A172 (cell line): ENCODE data around the gene ACSM6. TPM values are rescaled to one million over a fixed set of nuclear protein-coding genes. Genes with fewer than 3 reads are reported as not detected.
"Not testable (repeated sequence)": the region's sequence is repeated elsewhere in the genome, so short reads cannot be mapped to it uniquely, and the experiment has no call there.

Source experiments
- DNase-seq: peaks from one replicate; pipeline ENCODE4 v3.0.0-alpha.2; 2015; ENCODE audit warnings: low spot score
- total RNA-seq: library from RNA; depleted of rRNA; stranded (reverse); fragments of >200 nt; shearing (Covaris generic); gene quantifications from 2 replicates; pipeline ENCODE4 v1.2.3, GENCODE V29; 2014; rRNA removed

The ACSM6 gene, protein sequence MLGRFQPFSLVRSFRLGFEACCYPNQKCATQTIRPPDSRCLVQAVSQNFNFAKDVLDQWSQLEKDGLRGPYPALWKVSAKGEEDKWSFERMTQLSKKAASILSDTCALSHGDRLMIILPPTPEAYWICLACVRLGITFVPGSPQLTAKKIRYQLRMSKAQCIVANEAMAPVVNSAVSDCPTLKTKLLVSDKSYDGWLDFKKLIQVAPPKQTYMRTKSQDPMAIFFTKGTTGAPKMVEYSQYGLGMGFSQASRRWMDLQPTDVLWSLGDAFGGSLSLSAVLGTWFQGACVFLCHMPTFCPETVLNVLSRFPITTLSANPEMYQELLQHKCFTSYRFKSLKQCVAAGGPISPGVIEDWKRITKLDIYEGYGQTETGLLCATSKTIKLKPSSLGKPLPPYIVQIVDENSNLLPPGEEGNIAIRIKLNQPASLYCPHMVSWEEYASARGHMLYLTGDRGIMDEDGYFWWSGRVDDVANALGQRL
- 0.12 TPM in 1 of 2 replicates, not detected in the other for total RNA-seq

DNA sequence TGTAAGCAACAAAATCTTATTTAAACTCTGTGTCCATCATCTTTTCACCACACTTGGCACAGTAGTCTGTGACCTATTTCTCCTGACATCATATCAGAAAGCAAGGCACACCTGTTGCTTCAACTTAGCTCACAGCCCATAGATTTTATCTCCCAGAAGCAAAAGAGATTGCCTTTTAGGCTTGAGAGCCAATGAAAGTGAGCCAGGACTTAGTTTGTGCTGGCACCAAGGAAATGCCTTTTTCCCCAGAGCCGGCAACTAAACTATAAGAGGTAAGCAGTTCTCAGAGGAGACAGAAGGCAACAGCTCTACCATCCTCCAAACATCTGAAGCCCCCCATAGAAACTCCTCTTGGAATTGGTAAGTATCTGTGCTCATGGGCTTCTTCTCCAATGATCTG, at the start of gene ACSM6:
Gene ACSM6 (plus strand): TSS at position 295 of the 400 bp plus-strand sequence. CDS start 248 bp downstream, outside the sequence.
- no peak for DNase-seq

DNA sequence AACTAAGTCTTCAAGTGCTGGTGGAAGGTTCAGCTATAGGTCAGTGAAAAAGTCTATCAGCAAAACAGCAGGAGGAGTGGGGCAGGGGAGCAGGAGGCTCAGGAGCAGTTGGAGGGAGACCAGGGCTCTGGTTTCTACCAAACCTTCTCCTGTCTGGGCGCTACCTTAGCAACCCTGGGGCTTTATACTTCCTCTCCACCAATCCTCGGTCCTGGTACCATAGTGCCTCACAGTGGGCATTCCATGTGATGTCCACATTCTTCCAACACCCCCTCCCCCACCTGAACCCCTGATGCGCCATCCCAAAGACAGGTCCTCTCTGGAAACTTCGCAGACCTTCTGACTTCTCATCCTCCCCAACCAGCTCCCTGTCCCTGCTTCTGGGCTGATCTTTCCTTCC, 25.3 kb upstream of the ACSM6 start:
- no peak for DNase-seq

DNA sequence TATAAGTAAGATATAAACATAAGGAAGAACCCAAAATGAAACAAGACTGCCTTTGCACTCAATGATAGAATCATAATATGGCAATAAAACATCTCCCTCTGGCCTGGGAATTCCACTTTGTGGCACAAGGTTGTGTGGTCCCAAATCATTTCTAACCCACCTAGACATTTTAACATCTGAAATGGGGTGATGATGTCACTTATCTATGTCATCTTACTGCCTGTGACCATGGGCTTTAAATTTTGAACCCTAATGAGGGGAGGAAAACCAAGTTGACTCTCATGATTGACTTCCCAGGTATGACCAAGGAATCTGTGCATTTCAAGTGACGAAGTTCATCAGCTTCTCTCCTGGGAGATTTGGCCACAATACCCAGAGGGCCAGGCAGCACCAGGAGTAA, 24.5 kb upstream of the ACSM6 start:
- no peak for DNase-seq

- DNase-seq = no peak
Observed at GRCh38 chr10:95170790-95171189, 23.2 kb upstream of the ACSM6 start.

DNA sequence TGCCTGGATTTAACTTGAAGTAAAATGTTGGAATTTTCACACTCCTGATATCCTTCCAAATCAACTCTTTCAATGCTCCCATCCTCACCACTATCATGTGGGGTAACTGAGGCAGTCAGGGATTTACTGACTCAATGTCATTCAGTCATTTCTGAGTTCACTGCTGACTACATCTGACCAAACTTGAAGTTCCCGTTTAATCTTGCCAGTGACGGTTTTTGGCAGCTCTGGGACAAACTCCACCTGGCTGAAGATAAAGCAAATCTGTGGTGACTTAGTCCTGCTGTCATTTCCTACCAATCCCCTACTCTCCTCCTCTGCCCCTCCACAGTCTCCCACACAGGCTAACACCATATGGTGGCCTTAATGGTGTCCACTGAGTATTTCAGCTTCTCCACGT, 22.7 kb upstream of the ACSM6 start:
- no peak for DNase-seq

DNA sequence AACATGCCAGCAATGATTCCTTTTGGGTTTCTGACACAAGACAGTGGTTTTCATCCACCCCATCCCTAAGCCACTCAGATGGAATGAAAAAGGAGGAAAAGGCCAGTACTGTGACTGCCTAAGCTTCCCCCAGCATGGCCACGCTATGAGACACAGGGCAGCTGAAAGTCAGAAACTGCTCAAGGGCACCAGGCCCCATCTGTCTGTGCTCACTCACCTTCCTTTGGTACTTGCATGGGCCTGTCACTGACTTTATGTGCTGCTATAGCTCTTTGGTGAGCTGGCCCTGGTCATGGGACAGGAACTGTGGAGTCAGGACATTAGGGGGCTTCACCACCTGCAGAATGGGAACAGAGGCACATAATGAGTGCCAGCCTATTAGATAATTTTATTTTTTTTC, 21.2 kb upstream of the ACSM6 start:
- DNase-seq = no peak

GRCh38 chr10:95176101-95176500, 17.9 kb upstream of the ACSM6 start:
- no peak for DNase-seq

- no peak for DNase-seq
Observed at GRCh38 chr10:95177429-95177828, 16.6 kb upstream of the ACSM6 start.

GRCh38 chr10:95178266-95178665, 15.8 kb upstream of the ACSM6 start:
- DNase-seq = no peak

- no peak for DNase-seq
Observed at GRCh38 chr10:95178797-95179196, 15.2 kb upstream of the ACSM6 start.

DNA sequence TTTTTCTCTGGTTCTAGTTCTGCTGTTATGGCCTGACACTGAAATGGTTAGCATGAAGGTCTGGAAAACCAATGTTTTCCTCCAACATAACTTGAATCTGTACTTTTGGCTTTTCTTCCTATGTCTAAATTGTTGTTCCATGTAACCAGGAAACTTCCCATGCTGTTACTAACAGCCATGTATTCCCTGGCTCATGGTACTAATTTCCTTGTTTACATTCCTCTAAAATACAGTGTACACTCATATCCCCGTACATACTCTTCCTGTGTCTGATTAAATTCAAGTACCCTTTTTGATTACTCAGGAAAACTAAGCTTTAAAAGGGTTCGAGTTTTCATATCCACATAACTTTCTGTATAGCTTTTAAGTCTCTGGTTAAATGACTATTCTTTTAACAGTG, 12.3 kb upstream of the ACSM6 start:
- no peak for DNase-seq

GRCh38 chr10:95183271-95184230, 10.5 kb upstream of the ACSM6 start:
- DNase-seq = peak; percentile 74

DNA sequence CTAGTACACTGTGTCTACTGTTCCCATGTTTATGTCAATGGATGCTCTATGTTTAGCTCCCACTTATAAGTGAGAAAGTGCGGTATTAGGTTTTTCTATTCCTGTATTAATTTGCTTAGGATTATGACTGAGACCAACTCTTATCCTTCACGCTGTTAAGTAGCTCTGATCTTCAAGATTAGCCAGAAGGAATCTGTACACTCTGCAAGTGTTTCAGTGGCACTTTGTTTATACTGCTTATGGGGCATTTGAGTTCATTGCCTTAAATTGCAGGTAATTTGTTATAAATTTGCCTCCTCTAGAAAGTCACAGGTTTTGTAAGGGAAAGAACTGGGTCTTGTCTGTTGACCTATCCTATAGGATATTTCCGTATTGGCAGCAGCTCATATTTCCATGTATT, 6.4 kb upstream of the ACSM6 start:
- DNase-seq = no peak

DNA sequence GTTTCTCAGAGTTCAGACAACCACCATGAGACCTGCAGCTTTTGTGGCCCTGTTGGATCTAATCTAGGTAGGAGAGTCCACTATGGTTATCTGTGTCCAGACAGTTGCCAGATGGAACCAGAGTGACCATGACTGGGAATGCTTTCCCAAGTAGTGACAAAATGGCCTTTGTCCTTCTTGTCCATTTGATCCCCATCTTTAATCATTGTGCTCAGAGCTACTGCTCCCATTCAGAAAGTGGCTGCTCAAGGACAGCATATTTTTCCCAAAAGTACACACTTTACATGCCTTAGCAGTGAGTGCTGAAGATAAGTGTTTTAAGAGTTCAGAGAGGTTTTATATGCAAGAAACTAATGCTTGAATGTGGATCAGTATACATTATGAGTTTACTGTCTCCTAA, 5.4 kb upstream of the ACSM6 start:
- no peak for DNase-seq

GRCh38 chr10:95196046-95196445, 2.0 kb downstream of the ACSM6 start:
- DNase-seq = no peak

DNA sequence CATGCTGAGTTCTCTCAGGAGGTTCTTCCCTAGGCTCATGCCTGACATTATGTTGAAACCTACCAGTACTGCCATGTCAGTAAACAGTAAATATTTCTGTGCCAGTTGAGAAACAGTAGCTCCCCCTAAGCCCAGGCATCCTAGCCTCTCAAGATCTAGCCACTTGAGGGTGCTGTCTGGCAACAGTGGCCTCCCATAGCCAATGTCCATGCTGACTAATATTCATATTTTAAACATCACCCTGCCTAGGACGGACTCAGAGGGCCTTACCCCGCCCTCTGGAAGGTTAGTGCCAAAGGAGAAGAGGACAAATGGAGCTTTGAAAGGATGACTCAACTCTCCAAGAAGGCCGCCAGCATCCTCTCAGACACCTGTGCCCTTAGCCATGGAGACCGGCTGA, 7.7 kb downstream of the ACSM6 start:
- peak; percentile 81 for DNase-seq

- not testable (repeated sequence) for DNase-seq
Observed at GRCh38 chr10:95202865-95203264, 8.8 kb downstream of the ACSM6 start.

GRCh38 chr10:95208702-95209391, 14.8 kb downstream of the ACSM6 start:
- no peak for DNase-seq

DNA sequence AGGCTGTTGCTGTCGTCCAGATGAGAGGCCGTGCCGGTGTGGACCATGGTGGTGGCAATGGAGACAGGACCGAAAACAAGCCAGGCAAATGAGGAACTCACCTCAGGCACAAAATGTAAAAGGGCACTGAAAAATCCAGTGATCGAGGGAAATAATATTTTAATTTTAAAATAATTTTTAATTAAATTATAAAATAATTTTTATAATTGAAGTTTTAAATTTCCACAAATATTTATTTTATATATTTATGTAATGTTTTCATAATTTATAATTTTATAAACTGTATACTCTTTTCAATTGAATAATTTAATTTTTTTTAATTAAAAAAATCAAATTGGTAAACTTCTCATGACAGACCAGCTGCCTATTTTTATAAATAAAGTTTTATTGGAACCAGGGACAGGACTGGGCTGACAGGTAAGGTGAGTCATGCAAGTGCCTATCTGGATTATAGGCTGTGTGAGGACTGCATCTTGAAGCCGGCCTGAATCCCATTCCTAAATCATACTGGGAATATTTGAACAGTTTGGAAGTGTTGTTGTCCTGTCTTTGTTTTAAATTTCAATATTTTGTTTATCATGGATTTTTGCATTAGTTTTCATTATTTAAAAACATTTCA, 15.6 kb downstream of the ACSM6 start:
- no peak for DNase-seq

DNA sequence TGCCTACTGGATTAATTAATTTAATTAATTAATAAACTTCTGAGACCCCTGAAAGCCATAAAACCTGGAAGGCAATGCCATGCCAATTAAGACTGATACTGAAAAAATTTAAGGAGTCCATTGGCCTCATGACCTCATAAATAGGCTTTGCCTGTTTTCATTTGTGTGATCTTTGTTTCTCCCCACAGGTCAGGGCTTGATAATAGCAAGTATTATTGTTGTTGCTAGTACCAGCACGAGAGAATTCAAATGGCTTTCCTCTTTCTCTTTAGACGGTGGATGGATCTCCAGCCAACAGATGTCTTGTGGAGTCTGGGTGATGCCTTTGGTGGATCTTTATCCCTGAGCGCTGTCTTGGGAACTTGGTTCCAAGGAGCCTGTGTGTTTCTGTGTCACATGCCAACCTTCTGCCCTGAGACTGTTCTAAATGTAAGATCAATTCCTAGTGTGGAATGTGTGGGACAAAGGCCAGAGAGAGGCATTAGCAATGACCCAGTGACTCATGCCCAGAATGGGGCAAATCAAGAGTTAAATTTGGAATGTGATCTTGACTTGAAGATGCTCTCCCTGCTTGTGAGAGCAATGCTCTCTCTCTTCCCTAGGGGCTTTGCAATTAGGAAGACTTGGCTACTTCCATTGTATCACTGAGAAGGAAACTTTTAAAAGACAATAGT, 17.7 kb downstream of the ACSM6 start:
- no peak for DNase-seq

- peak; percentile 53 for DNase-seq
Observed at GRCh38 chr10:95214369-95214768, 20.3 kb downstream of the ACSM6 start.
